HG03159 (cell line): Measurements from ENCODE around the gene HASPIN.

Experiments
- ATAC-seq: cut with Tn5 transposase; IDR thresholded peaks from one replicate; pipeline ENCODE4 v1.9.1; 2021; ENCODE audit warnings: mild to moderate bottlenecking, moderate library complexity; ENCODE audit not compliant: unreplicated experiment

Gene HASPIN

GRCh38 chr17:3723556-3724377 is at the start of gene HASPIN:
HASPIN (plus strand) TSS chr17:3723903; CDS start chr17:3723936, 33 bp downstream.
- ATAC-seq, result peak; percentile 76

- ATAC-seq, result no peak
Measured at GRCh38 chr17:3675886-3676285, 47.8 kb upstream of the HASPIN start.

DNA sequence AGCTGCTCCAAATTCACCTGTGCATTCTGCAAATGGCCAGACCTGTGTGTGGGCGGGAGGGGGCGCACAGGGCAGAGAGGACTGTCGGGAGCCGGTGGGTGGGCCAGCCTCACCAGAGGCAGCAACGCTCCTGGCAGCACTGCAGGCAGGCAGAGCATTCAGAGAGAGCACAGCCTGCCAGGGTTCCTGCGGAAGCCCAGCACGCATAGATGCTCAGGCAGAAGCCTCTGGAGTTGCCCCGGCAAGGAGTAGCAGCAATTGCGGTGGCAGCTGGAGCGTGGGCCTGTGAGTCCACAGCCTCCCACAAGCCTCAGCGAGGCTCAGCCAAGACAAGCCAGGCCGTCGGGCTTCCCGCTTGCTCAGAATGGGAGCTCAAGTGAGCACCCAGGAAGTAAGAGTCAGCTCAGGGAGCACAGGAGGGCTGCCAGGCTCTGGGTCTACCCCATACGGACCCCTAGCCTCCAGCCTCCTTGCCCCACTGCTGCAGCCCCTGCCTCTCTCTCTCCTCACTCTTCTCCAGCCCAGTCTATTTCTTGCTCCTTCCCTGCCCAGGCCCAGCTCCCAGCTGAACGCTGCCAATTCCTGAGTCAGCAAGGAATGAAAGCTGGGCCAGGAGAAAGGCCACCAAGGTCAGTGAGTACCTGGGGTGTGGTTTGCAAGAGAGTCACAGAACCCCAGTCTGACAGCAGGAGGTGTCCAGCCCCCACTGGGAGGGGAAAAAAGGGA is 45.4 kb upstream of the HASPIN start:
- ATAC-seq, result no peak

DNA sequence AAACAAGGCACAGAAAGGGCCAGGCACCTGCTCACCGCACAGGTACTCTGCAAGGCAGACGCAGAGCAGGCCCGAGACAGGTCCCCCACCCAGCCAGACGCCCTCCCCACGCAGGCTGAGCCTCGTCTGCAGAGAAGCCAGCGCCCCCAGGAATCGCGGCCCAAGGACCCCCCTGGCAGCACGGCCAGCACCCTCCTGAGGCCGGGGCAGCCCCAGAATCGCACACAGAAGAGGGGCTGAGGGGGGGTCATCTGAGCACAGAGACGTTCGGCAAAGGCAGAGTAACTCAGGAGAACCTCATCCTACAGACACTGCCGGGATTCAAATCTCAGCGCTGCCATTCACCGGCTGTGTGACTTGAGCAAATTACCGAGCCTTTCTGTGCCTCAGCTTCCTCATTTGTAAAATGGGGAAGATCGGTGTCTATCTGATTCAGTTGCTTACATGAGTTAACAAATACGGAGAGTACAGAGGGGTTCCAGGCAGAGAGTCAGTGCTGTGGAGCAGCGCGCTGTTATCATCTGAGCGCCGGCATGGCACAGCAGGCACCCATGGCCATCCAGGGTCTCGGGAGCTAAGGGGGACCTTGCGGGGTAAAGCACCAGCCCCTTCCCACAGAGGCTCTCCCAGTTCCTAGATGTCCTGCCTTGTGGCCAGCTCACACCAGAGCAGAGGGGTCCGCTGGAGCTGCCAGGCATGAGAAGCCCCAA is 44.7 kb upstream of the HASPIN start:
- ATAC-seq, result no peak

DNA sequence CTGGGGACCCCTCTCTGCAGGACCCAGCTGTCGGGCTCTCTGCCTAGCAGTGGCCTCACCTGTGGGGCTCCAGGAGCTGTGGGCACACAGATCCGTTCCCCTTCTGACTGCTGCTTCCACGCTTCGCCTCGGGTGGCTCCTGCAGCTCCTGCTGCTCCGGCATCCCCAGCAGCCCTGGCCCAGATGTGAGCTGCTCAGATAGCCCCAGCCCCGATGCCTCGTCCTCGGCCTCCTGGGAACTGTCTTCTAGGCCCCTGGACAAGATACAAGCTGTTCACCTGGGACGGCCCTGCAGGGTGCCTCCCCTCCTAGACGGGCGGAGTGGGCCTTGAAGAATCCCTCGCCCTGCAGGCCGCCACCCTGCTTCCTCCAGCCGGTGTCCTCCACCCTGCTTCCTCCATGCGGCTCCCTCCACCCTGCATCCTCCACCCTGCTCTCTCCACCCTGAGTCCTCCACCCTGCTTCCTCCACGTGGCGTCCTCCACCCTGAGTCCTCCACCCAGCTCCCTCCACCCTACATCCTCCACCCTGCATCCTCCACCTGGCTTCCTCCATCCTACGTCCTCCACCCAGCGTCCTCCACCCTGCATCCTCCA is 44.1 kb upstream of the HASPIN start:
- no peak for ATAC-seq

DNA sequence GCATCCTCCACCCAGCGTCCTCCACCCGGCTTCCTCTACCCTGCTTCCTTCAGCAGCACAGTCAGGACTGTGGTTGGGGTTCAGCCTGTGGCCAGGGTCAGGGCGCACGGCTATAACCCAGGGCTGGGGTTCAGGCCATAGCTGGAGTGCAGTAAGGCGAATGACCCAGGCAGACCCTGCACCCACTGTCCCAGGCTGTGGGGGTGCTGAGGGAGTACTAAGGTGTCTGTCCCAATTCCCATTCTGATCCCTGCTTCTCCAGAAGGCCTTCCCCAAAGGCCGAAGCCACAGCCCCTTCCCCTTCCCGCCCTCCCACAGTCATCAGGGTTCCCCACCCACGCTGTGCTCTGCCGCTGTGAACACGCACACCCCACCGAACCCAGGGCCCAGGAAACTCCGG is 42.6 kb upstream of the HASPIN start:
- no peak for ATAC-seq

GRCh38 chr17:3681565-3681964 is 42.1 kb upstream of the HASPIN start:
- no peak for ATAC-seq

DNA sequence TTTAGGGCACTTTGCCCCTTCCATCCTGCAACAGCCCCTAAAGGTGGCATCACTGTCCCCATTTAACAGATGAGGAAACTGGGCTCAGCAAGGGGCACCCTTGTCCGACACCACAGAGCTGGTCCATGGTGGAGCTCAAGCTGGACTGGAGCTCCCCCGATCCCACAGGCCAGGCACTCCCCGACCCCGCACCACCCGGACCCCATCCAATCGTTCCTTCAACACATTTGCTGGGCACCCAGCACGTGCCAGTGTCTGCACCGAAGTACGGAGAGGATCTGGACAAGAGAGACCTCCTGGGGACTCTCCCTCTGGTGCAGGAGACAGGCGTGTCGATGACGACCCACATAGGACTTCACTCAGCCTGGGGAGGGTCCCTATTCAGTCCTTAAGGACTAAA is 41.7 kb upstream of the HASPIN start:
- no peak for ATAC-seq

DNA sequence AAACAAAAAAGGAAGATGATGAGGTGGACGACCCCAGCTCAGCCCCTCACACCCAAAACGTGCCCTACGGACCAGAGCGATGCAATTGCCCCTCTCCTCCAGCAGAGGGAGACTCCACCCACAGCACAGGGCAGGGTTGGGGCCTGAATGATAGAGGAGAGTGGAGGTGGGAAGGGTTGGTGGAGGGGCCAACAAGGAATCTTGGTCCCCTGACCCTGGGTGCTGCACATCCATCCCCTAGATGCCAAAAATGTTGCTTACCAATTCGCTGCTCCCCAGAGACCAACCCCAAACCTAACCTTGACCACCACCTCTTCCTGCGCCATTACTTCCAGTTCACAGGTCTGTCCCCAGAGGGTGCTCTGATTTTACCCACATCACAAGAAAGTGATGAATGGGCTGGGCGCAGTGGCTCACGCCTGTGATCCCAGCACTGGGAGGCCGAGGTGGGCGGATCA is 40.6 kb upstream of the HASPIN start:
- no peak for ATAC-seq

- no peak for ATAC-seq
Measured at GRCh38 chr17:3685174-3685573, 38.5 kb upstream of the HASPIN start.

- no peak for ATAC-seq
Measured at GRCh38 chr17:3688027-3688553, 35.6 kb upstream of the HASPIN start.

DNA sequence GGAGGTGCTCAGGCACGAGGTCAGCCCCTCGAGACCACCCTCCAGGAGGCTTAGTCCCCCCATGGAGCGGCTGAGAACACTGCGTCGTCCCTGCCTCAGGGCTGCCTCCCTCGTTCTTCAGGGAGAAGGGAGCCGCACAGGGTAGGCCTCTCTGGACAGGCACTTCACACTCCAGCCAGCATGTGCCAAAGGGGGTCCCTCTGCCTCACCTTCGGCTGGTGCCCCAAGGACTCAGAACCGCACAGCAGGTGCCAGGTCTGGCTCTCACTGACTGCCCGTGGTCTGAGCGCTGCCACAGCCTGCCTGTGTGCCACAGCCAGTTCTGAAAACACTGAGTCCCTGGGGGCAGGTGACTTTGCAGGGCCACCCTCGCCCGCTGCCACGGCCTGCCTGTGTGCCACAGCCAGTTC is 34.8 kb upstream of the HASPIN start:
- ATAC-seq, result no peak

GRCh38 chr17:3689262-3690093 is 34.2 kb upstream of the HASPIN start:
- no peak for ATAC-seq

DNA sequence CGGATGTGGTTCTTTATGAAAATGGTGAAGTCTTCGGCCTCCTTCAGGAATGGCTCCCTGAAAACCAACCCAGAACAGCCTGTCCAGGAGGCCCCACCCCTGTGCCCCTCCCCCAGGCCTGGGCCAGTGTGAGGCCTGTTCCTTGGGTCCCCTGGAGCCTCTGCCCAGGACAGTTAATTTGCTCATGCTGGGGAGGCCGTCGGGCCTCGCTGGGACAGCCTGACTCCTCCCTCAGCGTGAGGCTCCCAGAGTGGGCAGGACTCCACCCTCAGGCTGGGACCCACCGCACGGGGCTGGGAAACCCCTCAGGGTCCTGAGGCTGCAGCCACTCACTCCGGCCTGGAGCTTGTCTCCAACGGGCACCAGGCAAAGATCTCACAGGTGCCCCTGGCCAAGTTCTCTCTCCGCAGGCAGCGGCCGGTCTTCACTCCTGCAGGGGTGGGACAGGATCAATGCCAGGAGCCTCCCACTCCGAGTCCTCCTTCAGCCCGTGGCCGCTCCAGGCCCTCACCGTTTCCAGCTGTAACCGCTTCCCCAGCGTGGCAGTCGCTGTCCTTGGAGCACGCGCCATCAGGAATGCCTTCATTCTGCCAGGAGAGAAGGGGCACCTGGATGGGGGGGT is 33.5 kb upstream of the HASPIN start:
- ATAC-seq, result no peak

- no peak for ATAC-seq
Measured at GRCh38 chr17:3691617-3692067, 32.1 kb upstream of the HASPIN start.

DNA sequence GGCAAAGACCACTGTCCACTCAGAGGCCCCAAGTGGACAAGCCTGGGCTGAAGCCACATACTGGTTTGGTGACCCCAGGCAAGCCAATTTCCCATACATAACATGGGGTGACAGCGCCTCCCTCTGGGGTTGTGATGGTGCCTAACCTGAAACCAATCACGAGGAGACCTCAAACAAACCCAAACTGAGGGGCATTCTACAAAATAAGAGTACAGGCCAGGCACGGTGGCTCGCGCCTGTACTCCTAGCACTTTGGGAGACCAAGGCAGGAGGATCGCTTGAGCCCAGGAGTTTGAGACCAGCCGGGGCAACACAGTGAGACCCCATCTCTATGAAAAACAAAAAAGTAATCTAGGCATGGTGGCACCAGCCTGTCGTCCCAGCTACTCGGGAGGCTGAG is 31.4 kb upstream of the HASPIN start:
- ATAC-seq, result no peak

- ATAC-seq, result no peak
Measured at GRCh38 chr17:3693141-3693540, 30.6 kb upstream of the HASPIN start.

DNA sequence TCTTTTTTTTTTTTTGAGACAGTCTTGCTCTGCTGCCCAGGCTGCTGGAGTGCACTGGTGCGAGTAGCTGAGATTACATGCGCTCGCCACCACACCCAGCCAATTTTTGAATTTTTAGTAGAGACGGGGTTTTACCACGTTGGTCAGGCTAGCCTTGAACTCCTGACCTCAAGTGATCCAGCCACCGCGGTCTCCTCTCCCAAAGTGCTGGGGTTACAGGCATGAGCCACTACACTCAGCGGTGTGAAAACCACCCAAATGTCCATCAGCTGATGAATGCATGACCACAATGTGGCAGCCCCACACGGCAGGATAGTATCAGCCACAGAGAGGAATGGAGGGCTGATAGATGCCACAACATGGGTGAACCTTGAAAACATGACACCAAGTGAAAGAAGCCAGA is 29.9 kb upstream of the HASPIN start:
- peak; percentile 64 for ATAC-seq

DNA sequence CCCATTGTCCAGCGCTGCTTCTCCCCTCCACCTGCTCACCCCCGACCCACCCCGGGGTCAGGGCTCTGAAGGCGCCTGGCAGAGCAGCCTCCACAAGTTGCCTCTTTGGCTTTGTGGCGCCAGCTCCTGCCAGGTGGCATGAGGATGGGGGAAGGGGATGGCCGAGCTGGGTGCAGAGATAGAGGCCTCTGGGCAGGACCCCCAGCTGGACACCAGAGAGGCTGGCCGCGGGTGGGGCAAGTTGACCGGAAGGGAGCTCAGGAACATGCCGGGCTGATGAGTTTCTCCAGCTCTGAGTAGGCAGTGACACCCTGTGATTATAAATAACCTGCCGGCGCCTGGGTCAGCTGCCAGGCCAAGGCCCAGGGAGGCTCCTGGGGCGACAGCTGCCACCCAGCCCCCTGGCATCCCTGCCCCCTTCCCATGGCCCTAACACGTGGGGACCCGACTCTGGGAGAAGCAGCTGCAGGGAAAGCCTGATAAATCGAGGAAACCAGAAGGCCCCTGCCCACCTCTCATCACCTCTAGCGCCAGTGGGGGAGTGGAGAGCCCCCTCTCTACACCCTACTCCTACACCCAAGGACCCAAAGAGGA is 28.5 kb upstream of the HASPIN start:
- no peak for ATAC-seq
